IMR-90 (cell line): ENCODE measurements around the gene VWA7.

Source experiments
- BHLHE40 ChIP-seq: fragments of 150-350 bp; IDR thresholded peaks from 2 replicates; pipeline ENCODE4 v1.6.1; 2016; ENCODE audit warnings: mild to moderate bottlenecking, low read depth, low read length
- CHD1 ChIP-seq: IDR thresholded peaks from 2 replicates; pipeline ENCODE4 v1.6.1; 2012; ENCODE audit warnings: low read depth, low read length, improper control_type of control experiment
- MAFK ChIP-seq: IDR thresholded peaks from 2 replicates; pipeline ENCODE4 v1.6.1; 2012; ENCODE audit warnings: low read depth, low read length, improper control_type of control experiment
- MXI1 ChIP-seq: IDR thresholded peaks from 2 replicates; pipeline ENCODE4 v1.6.1; 2012; ENCODE audit warnings: low read depth, mild to moderate bottlenecking, low read length, moderate library complexity, borderline replicate concordance
- POLR2A ChIP-seq: IDR thresholded peaks from 2 replicates; pipeline ENCODE4 v1.6.1; 2012; ENCODE audit warnings: mild to moderate bottlenecking, low read depth, low read length
- RAD21 ChIP-seq: IDR thresholded peaks from 2 replicates; pipeline ENCODE4 v1.6.1; 2012; ENCODE audit warnings: low read length, improper control_type of control experiment
- SMC3 ChIP-seq: fragments of 150-350 bp; IDR thresholded peaks from 2 replicates; pipeline ENCODE4 v1.6.1; 2016; ENCODE audit warnings: low read depth, mild to moderate bottlenecking, antibody characterized with exemption, low read length, moderate library complexity
- TF ChIP-seq, protein P1 (sequence below): conservative IDR thresholded peaks from 2 replicates; pipeline ENCODE4 v1.5.1; 2012; ENCODE audit warnings: mild to moderate bottlenecking, low read depth, low read length, improper control_type of control experiment
- TF ChIP-seq, protein P2 (sequence below): fragments of 150-350 bp; IDR thresholded peaks from 2 replicates; pipeline ENCODE4 v1.6.1; 2017; ENCODE audit warnings: mild to moderate bottlenecking, antibody characterized with exemption, low read length, low read depth
- TF ChIP-seq, protein P3 (sequence below): fragments of 150-350 bp; IDR thresholded peaks from 2 replicates; pipeline ENCODE4 v1.6.1; 2016; ENCODE audit warnings: low read depth, mild to moderate bottlenecking, low read length, moderate library complexity, borderline replicate concordance

DNA sequence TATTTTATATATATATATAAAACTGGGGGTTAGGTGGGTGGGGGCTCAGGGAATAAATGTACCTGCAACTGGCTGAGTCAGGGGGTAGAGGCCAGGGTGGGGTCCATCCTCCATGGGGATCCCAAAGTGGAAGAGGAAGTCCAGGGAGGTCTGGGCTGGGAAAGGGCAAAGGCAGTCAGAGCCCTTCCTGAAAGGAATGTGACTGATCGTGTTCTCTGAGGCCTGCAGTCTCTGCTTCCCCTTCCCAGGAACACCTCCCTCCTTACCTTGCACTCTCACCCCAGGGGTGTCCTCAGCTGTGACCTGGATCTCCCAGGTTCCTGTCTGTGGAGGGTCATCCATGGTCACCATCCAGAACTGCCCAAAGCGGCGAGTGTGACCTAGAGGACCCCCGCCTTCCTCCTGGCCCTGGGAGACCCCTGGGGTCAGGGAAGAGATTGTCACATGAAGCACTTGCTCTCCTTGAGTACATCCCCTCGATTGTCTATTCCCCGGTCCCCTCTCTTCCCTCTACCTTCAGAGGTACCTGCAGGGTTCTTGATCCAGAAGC, 10.0 kb downstream of the VWA7 start:
- TF ChIP-seq, protein P1, sequence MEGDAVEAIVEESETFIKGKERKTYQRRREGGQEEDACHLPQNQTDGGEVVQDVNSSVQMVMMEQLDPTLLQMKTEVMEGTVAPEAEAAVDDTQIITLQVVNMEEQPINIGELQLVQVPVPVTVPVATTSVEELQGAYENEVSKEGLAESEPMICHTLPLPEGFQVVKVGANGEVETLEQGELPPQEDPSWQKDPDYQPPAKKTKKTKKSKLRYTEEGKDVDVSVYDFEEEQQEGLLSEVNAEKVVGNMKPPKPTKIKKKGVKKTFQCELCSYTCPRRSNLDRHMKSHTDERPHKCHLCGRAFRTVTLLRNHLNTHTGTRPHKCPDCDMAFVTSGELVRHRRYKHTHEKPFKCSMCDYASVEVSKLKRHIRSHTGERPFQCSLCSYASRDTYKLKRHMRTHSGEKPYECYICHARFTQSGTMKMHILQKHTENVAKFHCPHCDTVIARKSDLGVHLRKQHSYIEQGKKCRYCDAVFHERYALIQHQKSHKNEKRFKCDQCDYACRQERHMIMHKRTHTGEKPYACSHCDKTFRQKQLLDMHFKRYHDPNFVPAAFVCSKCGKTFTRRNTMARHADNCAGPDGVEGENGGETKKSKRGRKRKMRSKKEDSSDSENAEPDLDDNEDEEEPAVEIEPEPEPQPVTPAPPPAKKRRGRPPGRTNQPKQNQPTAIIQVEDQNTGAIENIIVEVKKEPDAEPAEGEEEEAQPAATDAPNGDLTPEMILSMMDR = no peak
- no peak for TF ChIP-seq POLR2A
- TF ChIP-seq SMC3 = no peak
- no peak for TF ChIP-seq MAFK
- no peak for TF ChIP-seq BHLHE40
- TF ChIP-seq CHD1 = no peak
- TF ChIP-seq RAD21 = no peak
- TF ChIP-seq, protein P2, sequence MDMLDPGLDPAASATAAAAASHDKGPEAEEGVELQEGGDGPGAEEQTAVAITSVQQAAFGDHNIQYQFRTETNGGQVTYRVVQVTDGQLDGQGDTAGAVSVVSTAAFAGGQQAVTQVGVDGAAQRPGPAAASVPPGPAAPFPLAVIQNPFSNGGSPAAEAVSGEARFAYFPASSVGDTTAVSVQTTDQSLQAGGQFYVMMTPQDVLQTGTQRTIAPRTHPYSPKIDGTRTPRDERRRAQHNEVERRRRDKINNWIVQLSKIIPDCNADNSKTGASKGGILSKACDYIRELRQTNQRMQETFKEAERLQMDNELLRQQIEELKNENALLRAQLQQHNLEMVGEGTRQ = no peak
- TF ChIP-seq MXI1 = no peak
- TF ChIP-seq, protein P3, sequence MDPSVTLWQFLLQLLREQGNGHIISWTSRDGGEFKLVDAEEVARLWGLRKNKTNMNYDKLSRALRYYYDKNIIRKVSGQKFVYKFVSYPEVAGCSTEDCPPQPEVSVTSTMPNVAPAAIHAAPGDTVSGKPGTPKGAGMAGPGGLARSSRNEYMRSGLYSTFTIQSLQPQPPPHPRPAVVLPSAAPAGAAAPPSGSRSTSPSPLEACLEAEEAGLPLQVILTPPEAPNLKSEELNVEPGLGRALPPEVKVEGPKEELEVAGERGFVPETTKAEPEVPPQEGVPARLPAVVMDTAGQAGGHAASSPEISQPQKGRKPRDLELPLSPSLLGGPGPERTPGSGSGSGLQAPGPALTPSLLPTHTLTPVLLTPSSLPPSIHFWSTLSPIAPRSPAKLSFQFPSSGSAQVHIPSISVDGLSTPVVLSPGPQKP = no peak
